ENCODE data around the gene PTPRE.

Gene PTPRE

GRCh38 chr10:127944256-127944655, 37.4 kb downstream of the PTPRE start:
- DNase-seq (ENCODE audit: low read depth), result no peak
- no peak for TF ChIP-seq MAX (IDR thresholded peaks at IDR 0.05; ENCODE audit: low read depth, low read length)
- TF ChIP-seq MYC (IDR thresholded peaks at IDR 0.05; ENCODE audit: low read depth, low read length), result no peak
- no peak for TF ChIP-seq POLR2A (IDR thresholded peaks at IDR 0.05; ENCODE audit: extremely low read depth, insufficient read length)
- TF ChIP-seq CTCF (IDR thresholded peaks at IDR 0.05; ENCODE audit: low read depth, low read length), result no peak
- no peak overlapping the region for H3K4me3 ChIP-seq (ENCODE audit: low read depth, low read length)

- TF ChIP-seq MAX (IDR thresholded peaks at IDR 0.05; ENCODE audit: low read depth, low read length) (peak; percentile 60), POLR2A (IDR thresholded peaks at IDR 0.05; ENCODE audit: extremely low read depth, insufficient read length) (no peak), CTCF (IDR thresholded peaks at IDR 0.05; ENCODE audit: low read depth, low read length) (no peak), MYC (IDR thresholded peaks at IDR 0.05; ENCODE audit: low read depth, low read length) (no peak)
- DNase-seq (ENCODE audit: low read depth), result peak; percentile 93
- H3K4me3 ChIP-seq (ENCODE audit: low read depth, low read length), result no peak overlapping the region
Observed at GRCh38 chr10:127945341-127945758, 38.4 kb downstream of the PTPRE start.

GRCh38 chr10:127945948-127946711, 39.2 kb downstream of the PTPRE start:
- no peak overlapping the region for H3K4me3 ChIP-seq (ENCODE audit: low read depth, low read length)
- TF ChIP-seq MAX (IDR thresholded peaks at IDR 0.05; ENCODE audit: low read depth, low read length), result no peak
- TF ChIP-seq MYC (IDR thresholded peaks at IDR 0.05; ENCODE audit: low read depth, low read length), result no peak
- no peak for TF ChIP-seq POLR2A (IDR thresholded peaks at IDR 0.05; ENCODE audit: extremely low read depth, insufficient read length)
- TF ChIP-seq CTCF (IDR thresholded peaks at IDR 0.05; ENCODE audit: low read depth, low read length), result no peak
- DNase-seq (ENCODE audit: low read depth), result peak; percentile 52

- no peak overlapping the region for H3K4me3 ChIP-seq (ENCODE audit: low read depth, low read length)
- no peak for TF ChIP-seq MAX (IDR thresholded peaks at IDR 0.05; ENCODE audit: low read depth, low read length)
- TF ChIP-seq MYC (IDR thresholded peaks at IDR 0.05; ENCODE audit: low read depth, low read length), result no peak
- TF ChIP-seq CTCF (IDR thresholded peaks at IDR 0.05; ENCODE audit: low read depth, low read length), result no peak
- no peak for TF ChIP-seq POLR2A (IDR thresholded peaks at IDR 0.05; ENCODE audit: extremely low read depth, insufficient read length)
- peak; percentile 66 for DNase-seq (ENCODE audit: low read depth)
Observed at GRCh38 chr10:127947211-127947610, 40.3 kb downstream of the PTPRE start.

- no peak overlapping the region for H3K4me3 ChIP-seq (ENCODE audit: low read depth, low read length)
- no peak for DNase-seq (ENCODE audit: low read depth)
- no peak for TF ChIP-seq POLR2A (IDR thresholded peaks at IDR 0.05; ENCODE audit: extremely low read depth, insufficient read length)
- no peak for TF ChIP-seq CTCF (IDR thresholded peaks at IDR 0.05; ENCODE audit: low read depth, low read length)
- TF ChIP-seq MAX (IDR thresholded peaks at IDR 0.05; ENCODE audit: low read depth, low read length), result no peak
- TF ChIP-seq MYC (IDR thresholded peaks at IDR 0.05; ENCODE audit: low read depth, low read length), result no peak
Observed at GRCh38 chr10:127948791-127949190, 41.9 kb downstream of the PTPRE start.
